Keratinocyte (primary cell): Measurements from ENCODE around the gene S1PR3. TPM values are rescaled to one million over a fixed set of nuclear protein-coding genes. Genes with fewer than 3 reads are reported as not detected.

Experiments
- DNase-seq: peaks from one replicate; pipeline ENCODE4 v3.0.0-alpha.2; 2011; ENCODE audit warnings: low read depth, missing footprints, low spot score
- FAIRE-seq: peaks from 2 replicates; lab custom pipeline; 2011; peaks lifted over from hg19 to GRCh38; lab: Jason Lieb, UNC
- H2AFZ ChIP-seq: 2 replicates; pipeline ENCODE4 v1.6.0; 2012; ENCODE audit warnings: low read length, control low read depth, inconsistent platforms; ENCODE audit not compliant: control insufficient read depth
- H3K27ac ChIP-seq: 2 replicates; pipeline ENCODE4 v1.5.1; 2011; ENCODE audit warnings: low read length; ENCODE audit not compliant: control insufficient read depth, insufficient read depth
- H3K27me3 ChIP-seq: 3 replicates; pipeline ENCODE4 v1.6.0; 2011; ENCODE audit warnings: low read length; ENCODE audit not compliant: control insufficient read depth, insufficient read depth; ENCODE audit errors: extremely low read depth
- H3K36me3 ChIP-seq, 2 experiments: 2 replicates in 1 of 2; 3 replicates in 1 of 2; pipeline ENCODE4 v1.5.1; 2011; ENCODE audit warnings: low read length in 2 of 2, mild to moderate bottlenecking in 1 of 2; ENCODE audit not compliant: control insufficient read depth in 2 of 2, insufficient read depth in 2 of 2; ENCODE audit errors: extremely low read depth in 1 of 2
- H3K4me1 ChIP-seq: 3 replicates; pipeline ENCODE4 v1.5.1; 2011; ENCODE audit warnings: low read length; ENCODE audit not compliant: control insufficient read depth, insufficient read depth; ENCODE audit errors: extremely low read depth
- H3K4me2 ChIP-seq: 3 replicates; pipeline ENCODE4 v1.6.0; 2011; ENCODE audit warnings: low read depth, low read length; ENCODE audit not compliant: control insufficient read depth, insufficient read depth; ENCODE audit errors: extremely low read depth
- H3K4me3 ChIP-seq, 3 experiments: fragments of 200-600 bp in 1 of 3; sonication (generic) in 1 of 3; 2 replicates in 2 of 3; 3 replicates in 1 of 3; pipeline ENCODE4 v1.5.1; 2011 to 2016; ENCODE audit warnings: low read length in 3 of 3, mild to moderate bottlenecking in 3 of 3, control low read depth in 2 of 3, inconsistent platforms in 1 of 3, low read depth in 1 of 3, mixed read lengths in 1 of 3, mixed run types in 1 of 3, moderate library complexity in 1 of 3; ENCODE audit not compliant: control insufficient read depth in 2 of 3, insufficient read depth in 2 of 3; ENCODE audit errors: extremely low read depth in 1 of 3
- H3K79me2 ChIP-seq: 2 replicates; pipeline ENCODE4 v1.6.0; 2012; ENCODE audit warnings: low read length; ENCODE audit not compliant: control insufficient read depth, insufficient read depth
- H3K9ac ChIP-seq: 3 replicates; pipeline ENCODE4 v1.6.0; 2011; ENCODE audit warnings: low read length; ENCODE audit not compliant: control insufficient read depth, insufficient read depth; ENCODE audit errors: extremely low read depth
- H3K9me1 ChIP-seq: 3 replicates; pipeline ENCODE4 v1.6.0; 2011; ENCODE audit warnings: low read length; ENCODE audit not compliant: control insufficient read depth, insufficient read depth; ENCODE audit errors: extremely low read depth
- H3K9me3 ChIP-seq: 2 replicates; pipeline ENCODE4 v1.5.1; 2012; ENCODE audit warnings: low read depth, low read length; ENCODE audit not compliant: control insufficient read depth
- H4K20me1 ChIP-seq: 3 replicates; pipeline ENCODE4 v1.6.0; 2011; ENCODE audit warnings: low read length; ENCODE audit not compliant: control insufficient read depth, insufficient read depth; ENCODE audit errors: extremely low read depth
- EZH2 ChIP-seq: IDR thresholded peaks from one replicate; pipeline ENCODE4 v1.6.1; 2012; ENCODE audit warnings: inconsistent platforms, mild to moderate bottlenecking, low read length, moderate library complexity
- dilution Hi-C: fragments of 300-500 bp; cut with MboI; formaldehyde crosslinking; loops from one replicate; pipeline ENCODE4 v1.7.0; 2020; ENCODE audit warnings: low sequenced_read_pairs; ENCODE audit not compliant: extremely low pct_ligation_motif_present
- polyA plus RNA-seq, 5 experiments: library from polyadenylated mRNA; depleted of rRNA in 3 of 5; stranded (reverse) in 3 of 5; stranded (forward) in 1 of 5; unstranded in 1 of 5; fragments of >200 nt; gene quantifications; 1 replicate in 1 of 5; 2 replicates in 3 of 5; 3 replicates in 1 of 5; pipeline versions ENCODE4 v1.2.1 to v1.2.3, GENCODE V29; 2011 to 2012; ENCODE audit warnings: missing spikeins in 2 of 5, low read depth in 1 of 5, low replicate concordance in 1 of 5
- TF ChIP-seq, protein P1 (sequence below), 3 experiments: IDR thresholded peaks in 1 of 3; conservative IDR thresholded peaks in 1 of 3; optimal IDR thresholded peaks in 1 of 3; 2 replicates in 2 of 3; 3 replicates in 1 of 3; pipeline versions ENCODE3 to v1.5.1; 2011; ENCODE audit warnings: low read length in 3 of 3, mild to moderate bottlenecking in 3 of 3, moderate library complexity in 2 of 3, control low read depth in 1 of 3, inconsistent platforms in 1 of 3; ENCODE audit not compliant: insufficient read depth in 2 of 3; ENCODE audit errors: extremely low read depth in 1 of 3

Gene S1PR3
- polyA plus RNA-seq, 1 donor (not counting 4 experiments of a cell fraction or from before 2014, with no cell fraction given): 4.1 TPM

DNA sequence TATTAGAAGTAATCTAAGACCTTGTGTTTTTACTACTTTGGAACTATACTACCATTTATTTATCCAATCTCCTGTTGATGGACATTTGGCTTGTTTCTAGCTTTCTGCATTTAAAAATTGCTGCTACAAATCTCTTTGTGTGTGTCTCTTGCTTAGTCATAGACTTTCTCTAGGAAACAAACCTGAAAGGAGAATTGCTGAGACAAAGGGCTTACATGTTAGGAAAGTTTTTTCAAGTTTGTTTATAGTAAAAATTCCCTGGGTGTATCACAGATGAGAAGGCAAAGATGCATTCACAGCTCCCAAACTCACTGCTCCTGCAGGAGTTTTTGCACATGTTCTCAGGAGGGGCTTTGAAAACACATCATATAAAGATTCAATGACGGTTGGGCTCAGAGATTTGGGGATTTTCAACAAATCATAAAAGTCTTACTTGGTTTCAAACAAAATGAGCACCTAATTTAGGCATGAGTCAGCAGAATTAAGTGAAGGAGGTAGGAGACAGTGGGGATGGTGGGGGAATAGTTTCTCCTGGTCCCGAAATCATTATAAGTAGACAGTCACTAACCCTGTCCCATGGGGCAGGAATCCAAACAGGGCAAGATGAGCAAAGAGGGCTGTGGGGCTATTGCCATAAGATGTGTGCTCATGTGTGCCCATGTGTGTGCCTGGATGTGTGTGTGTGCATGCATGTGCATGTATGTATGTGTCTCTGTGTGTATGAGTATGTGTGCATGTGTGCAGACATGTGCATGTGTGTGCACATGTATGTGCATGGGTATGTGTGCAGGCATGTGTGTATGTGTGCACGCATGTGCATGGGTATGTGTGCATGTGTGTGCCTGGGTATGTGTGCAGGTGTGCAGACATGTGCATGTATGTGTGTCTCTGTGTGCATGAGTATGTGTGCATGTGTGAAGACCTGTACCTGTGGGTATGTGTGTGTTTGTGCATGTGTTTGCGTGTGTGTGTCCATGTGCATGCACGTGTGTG lies 43.4 kb upstream of the S1PR3 start:
- H3K9me3 ChIP-seq: no peaks in the 10 kb centered on the region
- H3K4me2 ChIP-seq: no peak overlapping the region
- H3K27me3 ChIP-seq: no peaks in the 10 kb centered on the region
- no peak overlapping the region for H2AFZ ChIP-seq
- H3K27ac ChIP-seq: no peak overlapping the region
- FAIRE-seq (no peak), DNase-seq (no peak)
- dilution Hi-C loops: no loop called here
- H4K20me1 ChIP-seq: no peaks in the 10 kb centered on the region
- H3K4me3 ChIP-seq: no peak overlapping the region
- TF ChIP-seq, protein P1, sequence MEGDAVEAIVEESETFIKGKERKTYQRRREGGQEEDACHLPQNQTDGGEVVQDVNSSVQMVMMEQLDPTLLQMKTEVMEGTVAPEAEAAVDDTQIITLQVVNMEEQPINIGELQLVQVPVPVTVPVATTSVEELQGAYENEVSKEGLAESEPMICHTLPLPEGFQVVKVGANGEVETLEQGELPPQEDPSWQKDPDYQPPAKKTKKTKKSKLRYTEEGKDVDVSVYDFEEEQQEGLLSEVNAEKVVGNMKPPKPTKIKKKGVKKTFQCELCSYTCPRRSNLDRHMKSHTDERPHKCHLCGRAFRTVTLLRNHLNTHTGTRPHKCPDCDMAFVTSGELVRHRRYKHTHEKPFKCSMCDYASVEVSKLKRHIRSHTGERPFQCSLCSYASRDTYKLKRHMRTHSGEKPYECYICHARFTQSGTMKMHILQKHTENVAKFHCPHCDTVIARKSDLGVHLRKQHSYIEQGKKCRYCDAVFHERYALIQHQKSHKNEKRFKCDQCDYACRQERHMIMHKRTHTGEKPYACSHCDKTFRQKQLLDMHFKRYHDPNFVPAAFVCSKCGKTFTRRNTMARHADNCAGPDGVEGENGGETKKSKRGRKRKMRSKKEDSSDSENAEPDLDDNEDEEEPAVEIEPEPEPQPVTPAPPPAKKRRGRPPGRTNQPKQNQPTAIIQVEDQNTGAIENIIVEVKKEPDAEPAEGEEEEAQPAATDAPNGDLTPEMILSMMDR (optimal IDR thresholded peaks at IDR 0.05 in 1 of 3, IDR thresholded peaks at IDR 0.05 in 1 of 3, conservative IDR thresholded peaks at IDR 0.05 in 1 of 3; ENCODE audit: extremely low read depth in 1 of 3, insufficient read depth in 2 of 3, low read length in 3 of 3): no peak
- TF ChIP-seq EZH2: no peak
- H3K36me3 ChIP-seq: no peaks in the 10 kb centered on the region
- no peak overlapping the region for H3K9ac ChIP-seq
- no peaks in the 10 kb centered on the region for H3K9me1 ChIP-seq
- H3K79me2 ChIP-seq: no peaks in the 10 kb centered on the region
- H3K4me1 ChIP-seq: no peaks in the 10 kb centered on the region

GRCh38 chr9:88949425-88949824 lies 41.8 kb upstream of the S1PR3 start:
- Histone ChIP-seq H3K79me2 (no peaks in the 10 kb centered on the region), H3K4me2 (no peak overlapping the region), H3K9ac (no peak overlapping the region), H3K27me3 (no peaks in the 10 kb centered on the region), H3K36me3 (no peaks in the 10 kb centered on the region), H3K4me3 (no peak overlapping the region), H2AFZ (no peak overlapping the region), H3K27ac (no peak overlapping the region), H4K20me1 (no peaks in the 10 kb centered on the region), H3K9me3 (no peaks in the 10 kb centered on the region), H3K4me1 (peaks cover 4% of the 10 kb centered on the region), H3K9me1 (no peaks in the 10 kb centered on the region)
- no peak for TF ChIP-seq EZH2
- TF ChIP-seq, protein P1 (optimal IDR thresholded peaks at IDR 0.05 in 1 of 3, IDR thresholded peaks at IDR 0.05 in 1 of 3, conservative IDR thresholded peaks at IDR 0.05 in 1 of 3; ENCODE audit: extremely low read depth in 1 of 3, insufficient read depth in 2 of 3, low read length in 3 of 3): no peak
- no peak for DNase-seq
- dilution Hi-C loops: no loop called here
- FAIRE-seq: no peak
